ENCODE measurements around the gene SNX13.
A peak's percentile ranks its signal among the peaks of the same experiment; 100 is the strongest.

SNX13 gene

DNA sequence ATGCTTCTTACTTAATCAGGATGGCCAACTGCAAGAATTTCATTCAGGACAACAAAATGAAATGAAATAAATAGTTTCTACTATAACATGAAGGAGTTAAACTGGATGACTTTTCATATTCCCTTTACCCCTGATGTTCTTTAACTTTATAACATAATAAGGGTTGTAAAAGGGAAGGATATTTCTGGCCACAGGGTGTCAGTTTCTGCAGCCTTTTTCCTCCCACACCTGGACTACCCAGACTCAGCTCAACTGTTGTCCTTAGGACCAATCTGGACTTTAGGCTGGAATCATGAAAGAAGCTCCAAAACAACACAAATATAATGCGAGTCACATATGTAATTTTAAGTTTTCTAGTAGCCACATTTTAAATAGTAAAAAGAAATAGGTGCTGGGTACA is 44.0 kb upstream of the SNX13 start:
- FAIRE-seq (no peak), DNase-seq (ENCODE audit: insufficient read length, low spot score) (no peak)
- TF ChIP-seq, protein P1, sequence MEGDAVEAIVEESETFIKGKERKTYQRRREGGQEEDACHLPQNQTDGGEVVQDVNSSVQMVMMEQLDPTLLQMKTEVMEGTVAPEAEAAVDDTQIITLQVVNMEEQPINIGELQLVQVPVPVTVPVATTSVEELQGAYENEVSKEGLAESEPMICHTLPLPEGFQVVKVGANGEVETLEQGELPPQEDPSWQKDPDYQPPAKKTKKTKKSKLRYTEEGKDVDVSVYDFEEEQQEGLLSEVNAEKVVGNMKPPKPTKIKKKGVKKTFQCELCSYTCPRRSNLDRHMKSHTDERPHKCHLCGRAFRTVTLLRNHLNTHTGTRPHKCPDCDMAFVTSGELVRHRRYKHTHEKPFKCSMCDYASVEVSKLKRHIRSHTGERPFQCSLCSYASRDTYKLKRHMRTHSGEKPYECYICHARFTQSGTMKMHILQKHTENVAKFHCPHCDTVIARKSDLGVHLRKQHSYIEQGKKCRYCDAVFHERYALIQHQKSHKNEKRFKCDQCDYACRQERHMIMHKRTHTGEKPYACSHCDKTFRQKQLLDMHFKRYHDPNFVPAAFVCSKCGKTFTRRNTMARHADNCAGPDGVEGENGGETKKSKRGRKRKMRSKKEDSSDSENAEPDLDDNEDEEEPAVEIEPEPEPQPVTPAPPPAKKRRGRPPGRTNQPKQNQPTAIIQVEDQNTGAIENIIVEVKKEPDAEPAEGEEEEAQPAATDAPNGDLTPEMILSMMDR (IDR thresholded peaks at IDR 0.05; ENCODE audit: insufficient read depth, missing control alignments): no peak

DNA sequence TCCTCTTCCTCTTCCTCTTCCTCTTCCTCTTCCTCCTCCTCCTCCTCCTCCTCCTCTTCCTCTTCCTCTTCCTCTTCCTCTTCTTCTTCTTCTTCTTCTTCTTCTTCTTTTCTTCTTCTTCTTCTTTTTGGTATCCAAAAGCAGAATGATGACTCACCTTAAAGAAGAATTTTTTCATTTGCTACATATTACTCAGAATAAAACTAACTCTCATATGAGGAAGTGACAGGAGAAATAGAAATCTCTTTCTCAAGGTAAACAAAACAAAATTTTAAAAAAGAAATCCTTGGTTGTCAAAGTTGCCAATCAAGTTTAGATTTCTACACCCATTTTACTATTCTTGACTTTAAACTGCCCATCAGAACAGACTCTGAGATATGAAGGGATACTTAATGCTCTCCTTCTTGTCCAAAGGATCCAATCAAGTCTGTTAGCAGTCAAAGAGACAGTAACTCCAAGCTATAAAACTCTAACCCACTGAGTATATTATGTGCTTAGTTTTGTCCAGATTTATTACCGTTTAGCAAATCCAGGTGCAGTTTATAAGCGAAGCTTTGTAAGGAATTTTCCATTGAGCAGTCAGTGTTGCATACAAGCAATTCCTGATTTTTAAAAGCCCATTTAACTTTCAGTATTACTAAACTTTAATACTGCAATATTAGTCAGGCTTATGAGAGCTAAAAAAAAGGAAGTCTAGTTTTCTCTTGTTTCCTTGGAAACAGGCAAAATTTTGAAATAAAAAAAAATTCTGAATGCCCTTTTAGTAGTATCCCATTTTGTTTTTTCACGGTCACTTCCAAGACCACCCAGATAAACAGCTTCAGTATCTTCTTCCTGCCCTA is 43.1 kb upstream of the SNX13 start:
- FAIRE-seq: no peak
- TF ChIP-seq, protein P1 (IDR thresholded peaks at IDR 0.05; ENCODE audit: insufficient read depth, missing control alignments): no peak
- no peak for DNase-seq (ENCODE audit: insufficient read length, low spot score)

DNA sequence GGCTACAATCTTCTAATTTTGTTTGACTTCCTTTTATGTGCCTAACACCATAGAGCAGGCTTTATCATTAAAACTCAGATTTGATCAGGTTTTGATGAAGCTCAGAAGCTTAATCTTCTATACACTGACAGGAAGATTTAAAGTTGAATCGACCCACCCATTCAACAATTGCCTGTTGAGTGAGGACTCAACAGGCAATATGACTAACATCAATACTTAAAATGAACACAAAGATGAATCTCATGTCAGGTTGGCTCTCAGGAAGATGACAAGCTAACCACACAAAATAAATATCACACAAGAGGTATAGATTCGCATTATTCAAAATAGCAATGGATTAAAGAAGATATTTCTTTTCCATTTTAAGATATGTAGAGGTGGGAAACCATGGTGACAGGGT is 36.7 kb upstream of the SNX13 start:
- TF ChIP-seq, protein P1 (IDR thresholded peaks at IDR 0.05; ENCODE audit: insufficient read depth, missing control alignments): no peak
- DNase-seq (ENCODE audit: insufficient read length, low spot score): no peak
- no peak for FAIRE-seq

DNA sequence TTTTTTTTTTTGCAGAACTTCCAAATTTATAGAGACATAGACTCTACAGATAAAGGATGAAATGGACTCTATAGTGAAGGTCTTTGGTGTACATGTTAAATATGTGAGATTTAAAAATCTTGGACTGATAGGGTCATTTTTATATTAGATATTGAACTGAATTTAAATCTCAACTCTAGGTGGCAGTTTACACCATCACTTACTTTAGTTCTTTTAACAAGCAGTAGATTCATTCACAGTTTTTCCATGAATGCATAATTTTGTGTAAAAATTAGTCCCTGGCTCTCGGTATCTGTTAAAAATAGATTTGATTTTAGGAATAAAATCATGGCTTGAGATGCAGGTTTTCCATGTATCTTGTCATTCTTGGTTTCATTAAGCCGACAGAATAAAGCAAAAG is 31.1 kb upstream of the SNX13 start:
- TF ChIP-seq, protein P1 (IDR thresholded peaks at IDR 0.05; ENCODE audit: insufficient read depth, missing control alignments): peak; percentile 17
- DNase-seq (ENCODE audit: insufficient read length, low spot score): no peak
- no peak for FAIRE-seq

DNA sequence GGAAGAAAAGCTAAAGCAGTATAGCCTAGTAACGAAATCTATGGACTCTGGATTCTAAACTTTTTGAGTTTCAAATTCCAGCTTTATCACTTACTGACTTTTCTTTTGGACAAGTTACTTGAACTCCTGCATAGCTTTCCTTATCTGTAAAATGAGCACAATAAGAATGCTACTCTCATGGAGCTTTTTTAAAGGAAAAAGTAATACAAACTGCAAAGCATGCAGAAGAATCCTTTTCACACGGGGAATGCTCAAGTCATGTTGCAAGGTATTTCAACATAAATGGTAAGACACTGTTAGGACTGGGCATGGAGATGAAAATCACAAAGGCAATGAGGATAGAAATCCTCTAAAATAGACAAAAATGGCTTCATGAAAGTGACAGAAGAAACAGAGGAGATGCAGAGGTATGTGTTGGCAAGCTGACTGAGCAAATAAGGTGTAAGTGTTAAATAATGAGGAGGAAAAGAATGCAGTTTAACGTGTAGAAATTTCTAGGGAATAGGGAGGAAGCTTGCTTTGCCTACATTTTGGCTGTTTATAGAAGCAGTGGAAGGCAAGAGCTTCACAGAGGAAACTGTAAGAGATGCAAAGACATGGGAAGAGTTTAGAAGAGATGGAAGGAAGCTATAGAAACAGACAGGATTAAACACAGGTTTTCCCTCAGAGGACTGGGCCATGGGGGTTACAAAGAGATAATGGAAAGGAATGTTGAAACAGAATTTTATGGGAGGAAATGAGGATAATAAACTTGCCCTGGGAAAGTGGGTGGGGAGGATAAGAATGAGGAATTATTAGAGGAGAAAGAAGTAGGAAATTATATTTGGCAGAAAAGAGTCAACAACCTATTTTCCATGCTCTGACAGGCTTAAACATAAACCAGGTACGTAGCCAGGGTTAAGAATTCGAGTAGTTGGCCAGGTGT is 28.8 kb upstream of the SNX13 start:
- FAIRE-seq (no peak), DNase-seq (ENCODE audit: insufficient read length, low spot score) (no peak)
- TF ChIP-seq, protein P1 (IDR thresholded peaks at IDR 0.05; ENCODE audit: insufficient read depth, missing control alignments): no peak

DNA sequence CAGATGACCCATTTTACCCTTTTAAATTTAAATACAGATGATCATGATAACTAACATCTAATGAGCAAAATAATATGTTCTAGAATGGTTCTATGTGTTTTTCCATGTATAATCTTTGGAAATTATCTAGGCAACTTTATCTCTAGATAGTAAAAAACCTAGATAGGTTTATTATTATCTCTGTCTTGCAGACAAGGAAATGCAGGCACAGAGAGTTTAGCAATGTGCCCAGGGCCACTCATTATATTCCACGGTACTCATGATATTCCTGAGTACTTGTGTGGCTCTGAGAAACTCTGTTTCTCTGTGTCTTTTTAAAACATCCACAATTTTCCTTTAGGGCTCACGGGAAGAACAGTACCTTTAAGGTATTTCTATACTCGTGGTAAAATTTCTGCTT is 26.4 kb upstream of the SNX13 start:
- DNase-seq (ENCODE audit: insufficient read length, low spot score) (no peak), FAIRE-seq (no peak)
- TF ChIP-seq, protein P1 (IDR thresholded peaks at IDR 0.05; ENCODE audit: insufficient read depth, missing control alignments): no peak

Measured in D721Med (cell line).